ENCODE data around the gene SMIM1.

- TF ChIP-seq CTCF (IDR thresholded peaks at IDR 0.05) (no peak), POLR2AphosphoS5 (IDR thresholded peaks at IDR 0.05) (no peak), EP300 (IDR thresholded peaks at IDR 0.05) (no peak), POLR2A (IDR thresholded peaks at IDR 0.05) (no peak)
Measured at GRCh38 chr1:3807769-3808168, 35.2 kb downstream of the SMIM1 start.

Measured in gastroesophageal sphincter (tissue), 3 donors.